AML-193 (cell line): ENCODE data around the gene ZFYVE21.

ENCODE experiments used
- DNase-seq, 2 experiments: peaks; one replicate each; lab custom pipeline; 2025; lab: John Stamatoyannopoulos, UW

Gene ZFYVE21

GRCh38 chr14:103725001-103725682 lies 9.5 kb downstream of the ZFYVE21 start:
- DNase-seq: no peak

- no peak for DNase-seq
Measured at GRCh38 chr14:103725739-103726395, 10.3 kb downstream of the ZFYVE21 start.

- DNase-seq: no peak
Measured at GRCh38 chr14:103726474-103726873, 10.9 kb downstream of the ZFYVE21 start.

- no peak for DNase-seq
Measured at GRCh38 chr14:103727313-103727980, 11.8 kb downstream of the ZFYVE21 start.

GRCh38 chr14:103728141-103728540 lies 12.5 kb downstream of the ZFYVE21 start:
- DNase-seq: no peak

GRCh38 chr14:103728721-103729120 lies 13.1 kb downstream of the ZFYVE21 start:
- no peak for DNase-seq

GRCh38 chr14:103729496-103730448 lies 14.2 kb downstream of the ZFYVE21 start:
- DNase-seq: no peak

- no peak for DNase-seq
Measured at GRCh38 chr14:103730490-103731035, 15.0 kb downstream of the ZFYVE21 start.

GRCh38 chr14:103731481-103731880 lies 15.9 kb downstream of the ZFYVE21 start:
- DNase-seq: no peak

- no peak for DNase-seq
Measured at GRCh38 chr14:103731916-103732867, 16.6 kb downstream of the ZFYVE21 start.

GRCh38 chr14:103732868-103733620 lies 17.4 kb downstream of the ZFYVE21 start:
- DNase-seq: no peak

- no peak for DNase-seq
Measured at GRCh38 chr14:103733651-103734050, 18.0 kb downstream of the ZFYVE21 start.

- DNase-seq: no peak
Measured at GRCh38 chr14:103734081-103734888, 18.7 kb downstream of the ZFYVE21 start.

- no peak for DNase-seq
Measured at GRCh38 chr14:103735022-103735421, 19.4 kb downstream of the ZFYVE21 start.

- no peak for DNase-seq
Measured at GRCh38 chr14:103735439-103735814, 19.8 kb downstream of the ZFYVE21 start.

GRCh38 chr14:103735815-103736545 lies 20.4 kb downstream of the ZFYVE21 start:
- no peak for DNase-seq

- DNase-seq: no peak
Measured at GRCh38 chr14:103736546-103737431, 21.2 kb downstream of the ZFYVE21 start.
